ENCODE measurements around the gene LPCAT3.
"Not testable (repeated sequence)": the region's sequence is repeated elsewhere in the genome, so short reads cannot be mapped to it uniquely, and the experiment has no call there.

DNA sequence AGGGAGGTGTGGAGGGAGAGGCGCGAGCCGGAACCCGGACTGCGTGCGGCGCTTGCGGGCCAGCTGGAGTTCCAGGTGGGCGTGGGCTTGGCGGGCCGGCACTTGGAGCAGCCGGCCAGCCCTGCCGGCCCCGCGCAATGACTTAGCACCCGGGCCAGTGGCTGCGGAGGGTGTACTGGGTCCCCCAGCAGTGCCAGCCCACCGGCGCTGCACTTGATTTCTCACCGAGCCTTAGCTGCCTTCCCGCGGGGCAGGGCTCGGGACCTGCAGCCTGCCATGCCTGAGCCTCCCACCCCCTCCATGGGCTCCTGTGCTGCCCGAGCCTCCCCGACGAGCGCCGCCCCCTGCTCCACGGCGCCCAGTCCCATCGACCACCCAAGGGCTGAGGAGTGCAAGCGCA lies 19.1 kb upstream of the LPCAT3 start:
- TF ChIP-seq, protein P1, sequence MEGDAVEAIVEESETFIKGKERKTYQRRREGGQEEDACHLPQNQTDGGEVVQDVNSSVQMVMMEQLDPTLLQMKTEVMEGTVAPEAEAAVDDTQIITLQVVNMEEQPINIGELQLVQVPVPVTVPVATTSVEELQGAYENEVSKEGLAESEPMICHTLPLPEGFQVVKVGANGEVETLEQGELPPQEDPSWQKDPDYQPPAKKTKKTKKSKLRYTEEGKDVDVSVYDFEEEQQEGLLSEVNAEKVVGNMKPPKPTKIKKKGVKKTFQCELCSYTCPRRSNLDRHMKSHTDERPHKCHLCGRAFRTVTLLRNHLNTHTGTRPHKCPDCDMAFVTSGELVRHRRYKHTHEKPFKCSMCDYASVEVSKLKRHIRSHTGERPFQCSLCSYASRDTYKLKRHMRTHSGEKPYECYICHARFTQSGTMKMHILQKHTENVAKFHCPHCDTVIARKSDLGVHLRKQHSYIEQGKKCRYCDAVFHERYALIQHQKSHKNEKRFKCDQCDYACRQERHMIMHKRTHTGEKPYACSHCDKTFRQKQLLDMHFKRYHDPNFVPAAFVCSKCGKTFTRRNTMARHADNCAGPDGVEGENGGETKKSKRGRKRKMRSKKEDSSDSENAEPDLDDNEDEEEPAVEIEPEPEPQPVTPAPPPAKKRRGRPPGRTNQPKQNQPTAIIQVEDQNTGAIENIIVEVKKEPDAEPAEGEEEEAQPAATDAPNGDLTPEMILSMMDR (IDR thresholded peaks at IDR 0.05) = not testable (repeated sequence)
- not testable (repeated sequence) for TF ChIP-seq ZFX (IDR thresholded peaks at IDR 0.05; ENCODE audit: borderline replicate concordance)
